Measurements from ENCODE around the gene OR4A47. TPM values are rescaled to one million over a fixed set of nuclear protein-coding genes. Genes with fewer than 3 reads are reported as not detected.
"Not testable (repeated sequence)": the region's sequence is repeated elsewhere in the genome, so short reads cannot be mapped to it uniquely, and the experiment has no call there.

The OR4A47 gene, protein sequence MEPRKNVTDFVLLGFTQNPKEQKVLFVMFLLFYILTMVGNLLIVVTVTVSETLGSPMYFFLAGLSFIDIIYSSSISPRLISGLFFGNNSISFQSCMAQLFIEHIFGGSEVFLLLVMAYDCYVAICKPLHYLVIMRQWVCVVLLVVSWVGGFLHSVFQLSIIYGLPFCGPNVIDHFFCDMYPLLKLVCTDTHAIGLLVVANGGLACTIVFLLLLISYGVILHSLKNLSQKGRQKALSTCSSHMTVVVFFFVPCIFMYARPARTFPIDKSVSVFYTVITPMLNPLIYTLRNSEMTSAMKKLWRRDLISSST
- total RNA-seq = not detected

DNA sequence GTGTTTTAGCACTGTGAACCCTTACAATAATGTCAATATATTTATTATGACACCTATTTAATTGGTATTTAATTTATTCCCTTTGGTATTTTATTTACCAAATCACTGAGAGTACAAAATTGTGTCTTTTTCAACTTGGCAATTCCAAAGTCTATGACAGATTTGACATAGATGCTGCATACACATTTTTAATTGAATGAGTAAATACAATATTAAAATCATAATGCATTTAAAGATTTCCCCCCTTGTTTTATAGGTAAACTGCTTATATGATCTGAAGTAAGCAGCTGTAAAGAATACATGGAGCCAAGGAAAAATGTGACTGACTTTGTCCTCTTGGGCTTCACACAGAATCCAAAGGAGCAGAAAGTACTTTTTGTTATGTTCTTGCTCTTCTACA is at the start of gene OR4A47:
TSS of gene OR4A47 (plus strand) at position 301 of the 400 bp plus-strand sequence. CDS start at position 301, 0 bp downstream.
- H3K4me1 ChIP-seq; DNase-seq; H3K36me3 ChIP-seq; intact Hi-C loops (cut with DNase I; ENCODE audit: low total_unique reads); ATAC-seq; H3K9me3 ChIP-seq; H3K4me3 ChIP-seq; H3K27ac ChIP-seq; H3K27me3 ChIP-seq; in situ Hi-C loops (cut with MboI; ENCODE audit: low sequenced_read_pairs in 4 of 4): not testable (repeated sequence)

- ATAC-seq; in situ Hi-C loops (cut with MboI; ENCODE audit: low sequenced_read_pairs in 4 of 4); H3K27ac ChIP-seq; H3K4me1 ChIP-seq; H3K4me3 ChIP-seq; H3K36me3 ChIP-seq; H3K9me3 ChIP-seq; DNase-seq; H3K27me3 ChIP-seq; intact Hi-C loops (cut with DNase I; ENCODE audit: low total_unique reads): not testable (repeated sequence)
Measured at GRCh38 chr11:48455909-48456308, 32.7 kb upstream of the OR4A47 start.

DNA sequence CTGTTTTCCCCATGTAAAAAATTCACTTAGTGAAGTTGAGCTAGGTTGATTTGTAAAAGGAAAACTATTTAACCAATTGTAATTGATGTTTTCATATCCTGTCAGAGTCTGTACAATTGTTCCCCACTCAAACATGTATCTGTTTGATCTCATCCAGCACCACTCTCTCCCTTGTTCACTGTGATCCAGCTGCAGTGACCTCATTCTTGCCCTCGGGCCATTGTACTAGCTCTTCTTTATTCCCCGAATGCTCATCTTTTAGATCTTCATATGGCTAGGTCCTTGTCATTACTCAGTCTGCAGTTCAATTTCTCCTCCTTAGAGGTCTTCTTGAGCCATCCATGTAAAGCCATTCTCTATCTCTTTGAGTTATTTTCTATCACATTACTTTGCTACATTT is 14.6 kb upstream of the OR4A47 start:
- H3K9me3 ChIP-seq; H3K36me3 ChIP-seq; in situ Hi-C loops (cut with MboI; ENCODE audit: low sequenced_read_pairs in 4 of 4); ATAC-seq; H3K4me1 ChIP-seq; intact Hi-C loops (cut with DNase I; ENCODE audit: low total_unique reads); H3K27me3 ChIP-seq; DNase-seq; H3K27ac ChIP-seq; H3K4me3 ChIP-seq: not testable (repeated sequence)

- H3K27ac ChIP-seq; intact Hi-C loops (cut with DNase I; ENCODE audit: low total_unique reads); ATAC-seq: not testable (repeated sequence)
Measured at GRCh38 chr11:48474703-48475102, 13.9 kb upstream of the OR4A47 start.

DNA sequence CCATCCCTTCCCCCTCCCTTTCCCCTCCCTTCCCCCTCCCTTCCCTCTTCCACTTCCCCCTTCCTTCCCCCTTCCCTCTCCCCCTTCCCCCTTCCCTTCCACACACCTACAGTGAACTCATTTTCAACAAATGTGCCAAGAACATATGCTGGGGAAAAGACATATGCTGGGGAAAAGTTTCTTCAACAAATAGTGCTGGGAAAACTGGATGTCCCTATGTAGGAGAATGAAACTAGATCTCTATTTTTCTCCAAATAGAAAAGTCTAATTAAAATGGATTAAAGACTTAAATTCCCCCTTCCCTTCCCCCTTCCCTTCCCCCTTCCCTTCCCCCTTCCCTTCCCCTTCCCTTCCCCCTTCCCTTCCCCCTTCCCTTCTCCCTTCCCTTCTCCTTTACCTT is 17.6 kb downstream of the OR4A47 start:
- H3K4me1 ChIP-seq; intact Hi-C loops (cut with DNase I; ENCODE audit: low total_unique reads); H3K27me3 ChIP-seq; ATAC-seq; H3K27ac ChIP-seq; H3K36me3 ChIP-seq; DNase-seq; H3K9me3 ChIP-seq; H3K4me3 ChIP-seq; in situ Hi-C loops (cut with MboI; ENCODE audit: low sequenced_read_pairs in 4 of 4): not testable (repeated sequence)

More at GRCh38 chr11:48474703-48475102, 13.9 kb upstream of the OR4A47 start:
- in situ Hi-C loops (cut with MboI; ENCODE audit: low sequenced_read_pairs in 4 of 4); H3K4me1 ChIP-seq; H3K27me3 ChIP-seq; H3K9me3 ChIP-seq; H3K4me3 ChIP-seq; H3K36me3 ChIP-seq; DNase-seq: not testable (repeated sequence)

GRCh38 chr11:48538991-48539390 is 50.4 kb downstream of the OR4A47 start:
- no peaks in the 10 kb centered on the region for H3K9me3 ChIP-seq
- DNase-seq (no peak), ATAC-seq (no peak)
- H3K4me1 ChIP-seq = no peaks in the 10 kb centered on the region
- H3K36me3 ChIP-seq = no peaks in the 10 kb centered on the region
- H3K27ac ChIP-seq = no peak overlapping the region
- H3K27me3 ChIP-seq = no peaks in the 10 kb centered on the region
- TF ChIP-seq POLR2A (IDR thresholded peaks at IDR 0.05) = no peak
- TF ChIP-seq, protein P1, sequence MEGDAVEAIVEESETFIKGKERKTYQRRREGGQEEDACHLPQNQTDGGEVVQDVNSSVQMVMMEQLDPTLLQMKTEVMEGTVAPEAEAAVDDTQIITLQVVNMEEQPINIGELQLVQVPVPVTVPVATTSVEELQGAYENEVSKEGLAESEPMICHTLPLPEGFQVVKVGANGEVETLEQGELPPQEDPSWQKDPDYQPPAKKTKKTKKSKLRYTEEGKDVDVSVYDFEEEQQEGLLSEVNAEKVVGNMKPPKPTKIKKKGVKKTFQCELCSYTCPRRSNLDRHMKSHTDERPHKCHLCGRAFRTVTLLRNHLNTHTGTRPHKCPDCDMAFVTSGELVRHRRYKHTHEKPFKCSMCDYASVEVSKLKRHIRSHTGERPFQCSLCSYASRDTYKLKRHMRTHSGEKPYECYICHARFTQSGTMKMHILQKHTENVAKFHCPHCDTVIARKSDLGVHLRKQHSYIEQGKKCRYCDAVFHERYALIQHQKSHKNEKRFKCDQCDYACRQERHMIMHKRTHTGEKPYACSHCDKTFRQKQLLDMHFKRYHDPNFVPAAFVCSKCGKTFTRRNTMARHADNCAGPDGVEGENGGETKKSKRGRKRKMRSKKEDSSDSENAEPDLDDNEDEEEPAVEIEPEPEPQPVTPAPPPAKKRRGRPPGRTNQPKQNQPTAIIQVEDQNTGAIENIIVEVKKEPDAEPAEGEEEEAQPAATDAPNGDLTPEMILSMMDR (IDR thresholded peaks at IDR 0.05 in 4 of 5, conservative IDR thresholded peaks at IDR 0.05 in 1 of 5) = no peak
- no peak overlapping the region for H3K4me3 ChIP-seq
- intact Hi-C loops (cut with DNase I; ENCODE audit: low total_unique reads) = no loop called here
- in situ Hi-C loops (cut with MboI; ENCODE audit: low sequenced_read_pairs in 4 of 4) = no loop called here

Other genes with a start within 250 kb of the OR4A47 start
- not detected for gene OR4X2, start 243.7 kb upstream of the OR4A47 start, total RNA-seq
- gene OR4X1, start 224.9 kb upstream of the OR4A47 start, total RNA-seq = not detected
- gene OR4S1, start 182.6 kb upstream of the OR4A47 start, total RNA-seq = not detected
- not detected for gene OR4C3, start 163.9 kb upstream of the OR4A47 start, total RNA-seq
- not detected for gene OR4C5, start 122.3 kb upstream of the OR4A47 start, total RNA-seq

Measured in gastrocnemius medialis (tissue), 4 donors.